ENCODE results near the gene ZNF785.

- TF ChIP-seq CTCF (conservative IDR thresholded peaks at IDR 0.05; ENCODE audit: low read length), result no peak
- no peak for TF ChIP-seq EZH2phosphoT487 (IDR thresholded peaks at IDR 0.05; ENCODE audit: borderline replicate concordance, low read depth, low read length)
These were observed 23.5 kb downstream of the ZNF785 start for GRCh38 chr16:30562021-30562420.
